Stimulated activated CD4-positive, alpha-beta T cell treated with anti-CD3 and anti-CD28 coated beads, Interleukin-4, amount 100 ng/mL, for 1 hour (primary cell): ENCODE measurements around the gene PIGV.
"Not testable (repeated sequence)": the region's sequence is repeated elsewhere in the genome, so short reads cannot be mapped to it uniquely, and the experiment has no call there.

Experiments used
- DNase-seq: peaks from one replicate; pipeline ENCODE4 v3.0.0-alpha.2; 2020

PIGV gene

GRCh38 chr1:26838474-26839338, 51.0 kb downstream of the PIGV start:
- DNase-seq: peak; percentile 53

GRCh38 chr1:26839339-26839722, 51.6 kb downstream of the PIGV start:
- no peak for DNase-seq

GRCh38 chr1:26839779-26840178, 52.0 kb downstream of the PIGV start:
- no peak for DNase-seq

GRCh38 chr1:26844424-26845196, 56.9 kb downstream of the PIGV start:
- no peak for DNase-seq

- not testable (repeated sequence) for DNase-seq
These were observed 60.1 kb downstream of the PIGV start for GRCh38 chr1:26847826-26848225.
